ENCODE measurements around the gene ARMC10.

Gene ARMC10

DNA sequence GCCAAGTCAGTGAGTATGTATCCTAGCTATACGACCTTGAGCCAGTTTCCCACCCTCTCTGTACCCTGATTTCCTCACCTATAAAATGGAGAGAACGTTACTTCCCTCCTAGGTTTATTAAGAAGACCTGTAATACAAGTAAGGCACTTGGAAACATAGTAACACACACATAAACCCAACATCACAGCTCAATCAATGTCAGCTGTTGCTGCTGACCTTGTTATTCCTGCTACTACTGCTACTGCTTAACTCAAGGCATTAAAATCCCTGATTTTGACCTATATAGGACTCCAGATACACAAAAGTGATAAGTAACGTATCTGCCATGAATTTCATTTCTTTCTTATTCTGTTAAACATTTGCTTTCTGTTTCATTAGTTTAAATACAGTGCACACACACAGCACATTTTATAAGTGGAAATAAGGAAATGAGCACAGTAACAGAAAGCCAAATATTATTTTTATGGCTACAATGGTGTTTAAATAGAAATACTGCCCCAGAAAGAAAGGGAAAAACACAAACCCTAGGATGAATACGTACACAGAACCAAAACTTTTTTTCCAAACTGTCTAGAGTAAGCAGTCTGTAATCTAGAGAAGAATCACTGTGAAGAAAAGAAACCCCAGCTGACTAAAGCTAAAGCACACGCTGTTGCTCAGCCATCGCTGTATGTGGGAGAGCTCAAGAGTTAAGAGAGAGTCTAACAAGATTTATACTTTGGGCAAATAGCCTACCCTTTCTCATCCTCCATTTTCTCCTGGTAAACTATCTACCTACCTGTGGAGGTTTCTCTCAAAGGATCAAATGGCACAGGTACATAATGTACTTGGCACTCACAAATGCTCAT, 55.0 kb downstream of the ARMC10 start:
- Histone ChIP-seq H3K27me3 (ENCODE audit: insufficient read depth, low read depth) (no peaks in the 10 kb centered on the region), H3K27ac (no peak overlapping the region), H3K9ac (no peak overlapping the region), H3K4me2 (no peak overlapping the region), H4K20me1 (ENCODE audit: insufficient read depth) (no peaks in the 10 kb centered on the region), H3K4me3 (IDR thresholded peaks at IDR 0.05; ENCODE audit: insufficient read depth, low read depth, low read length) (no peak overlapping the region), H3K79me2 (ENCODE audit: insufficient read depth, low read depth) (no peaks in the 10 kb centered on the region), H3K4me1 (ENCODE audit: low read depth, poor library complexity, severe bottlenecking) (no peaks in the 10 kb centered on the region), H3K36me3 (ENCODE audit: insufficient read depth) (no peaks in the 10 kb centered on the region), H2AFZ (ENCODE audit: low read depth) (no peak overlapping the region)
- TF ChIP-seq, protein P1, sequence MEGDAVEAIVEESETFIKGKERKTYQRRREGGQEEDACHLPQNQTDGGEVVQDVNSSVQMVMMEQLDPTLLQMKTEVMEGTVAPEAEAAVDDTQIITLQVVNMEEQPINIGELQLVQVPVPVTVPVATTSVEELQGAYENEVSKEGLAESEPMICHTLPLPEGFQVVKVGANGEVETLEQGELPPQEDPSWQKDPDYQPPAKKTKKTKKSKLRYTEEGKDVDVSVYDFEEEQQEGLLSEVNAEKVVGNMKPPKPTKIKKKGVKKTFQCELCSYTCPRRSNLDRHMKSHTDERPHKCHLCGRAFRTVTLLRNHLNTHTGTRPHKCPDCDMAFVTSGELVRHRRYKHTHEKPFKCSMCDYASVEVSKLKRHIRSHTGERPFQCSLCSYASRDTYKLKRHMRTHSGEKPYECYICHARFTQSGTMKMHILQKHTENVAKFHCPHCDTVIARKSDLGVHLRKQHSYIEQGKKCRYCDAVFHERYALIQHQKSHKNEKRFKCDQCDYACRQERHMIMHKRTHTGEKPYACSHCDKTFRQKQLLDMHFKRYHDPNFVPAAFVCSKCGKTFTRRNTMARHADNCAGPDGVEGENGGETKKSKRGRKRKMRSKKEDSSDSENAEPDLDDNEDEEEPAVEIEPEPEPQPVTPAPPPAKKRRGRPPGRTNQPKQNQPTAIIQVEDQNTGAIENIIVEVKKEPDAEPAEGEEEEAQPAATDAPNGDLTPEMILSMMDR (conservative IDR thresholded peaks at IDR 0.05; ENCODE audit: low read depth, low read length), result no peak

DNA sequence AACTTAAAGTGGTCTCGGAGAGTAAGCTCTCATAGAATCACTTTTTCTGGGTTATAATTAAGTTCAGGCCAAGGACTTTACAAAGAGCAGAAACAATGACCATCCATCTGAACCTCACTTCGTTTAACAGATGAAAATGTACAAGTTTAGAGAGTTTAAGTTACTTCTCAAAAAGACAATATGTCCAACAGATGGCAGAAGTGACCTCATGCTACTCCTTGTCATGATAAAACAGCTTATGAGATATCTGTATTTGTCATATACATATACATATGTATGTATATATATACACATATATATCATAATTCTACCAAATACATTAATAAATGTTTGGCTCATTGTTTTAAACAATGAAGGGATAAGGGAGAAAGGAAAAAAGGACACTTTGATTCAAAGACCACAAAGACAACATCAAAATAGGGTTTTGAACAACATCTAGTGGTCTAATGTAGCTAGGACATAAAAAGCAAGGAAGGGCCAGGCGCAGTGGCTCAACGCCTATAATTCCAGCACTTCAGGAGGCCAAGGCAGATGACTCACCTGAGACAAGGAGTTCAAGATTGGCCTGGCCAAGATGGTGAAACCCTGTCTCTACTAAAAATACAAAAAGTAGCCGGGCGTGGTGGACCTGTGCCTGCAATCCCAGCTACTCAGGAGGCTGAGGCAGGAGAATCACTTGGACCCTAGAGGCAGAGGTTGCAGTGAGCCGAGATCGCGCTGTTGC, 56.1 kb downstream of the ARMC10 start:
- Histone ChIP-seq H3K27ac (no peak overlapping the region), H3K79me2 (ENCODE audit: insufficient read depth, low read depth) (no peaks in the 10 kb centered on the region), H3K36me3 (ENCODE audit: insufficient read depth) (no peaks in the 10 kb centered on the region), H3K4me3 (IDR thresholded peaks at IDR 0.05; ENCODE audit: insufficient read depth, low read depth, low read length) (no peak overlapping the region), H3K4me1 (ENCODE audit: low read depth, poor library complexity, severe bottlenecking) (no peaks in the 10 kb centered on the region), H3K27me3 (ENCODE audit: insufficient read depth, low read depth) (no peaks in the 10 kb centered on the region), H3K4me2 (no peak overlapping the region), H2AFZ (ENCODE audit: low read depth) (no peak overlapping the region), H3K9ac (no peak overlapping the region), H4K20me1 (ENCODE audit: insufficient read depth) (no peaks in the 10 kb centered on the region)
- TF ChIP-seq, protein P1 (conservative IDR thresholded peaks at IDR 0.05; ENCODE audit: low read depth, low read length), result no peak

DNA sequence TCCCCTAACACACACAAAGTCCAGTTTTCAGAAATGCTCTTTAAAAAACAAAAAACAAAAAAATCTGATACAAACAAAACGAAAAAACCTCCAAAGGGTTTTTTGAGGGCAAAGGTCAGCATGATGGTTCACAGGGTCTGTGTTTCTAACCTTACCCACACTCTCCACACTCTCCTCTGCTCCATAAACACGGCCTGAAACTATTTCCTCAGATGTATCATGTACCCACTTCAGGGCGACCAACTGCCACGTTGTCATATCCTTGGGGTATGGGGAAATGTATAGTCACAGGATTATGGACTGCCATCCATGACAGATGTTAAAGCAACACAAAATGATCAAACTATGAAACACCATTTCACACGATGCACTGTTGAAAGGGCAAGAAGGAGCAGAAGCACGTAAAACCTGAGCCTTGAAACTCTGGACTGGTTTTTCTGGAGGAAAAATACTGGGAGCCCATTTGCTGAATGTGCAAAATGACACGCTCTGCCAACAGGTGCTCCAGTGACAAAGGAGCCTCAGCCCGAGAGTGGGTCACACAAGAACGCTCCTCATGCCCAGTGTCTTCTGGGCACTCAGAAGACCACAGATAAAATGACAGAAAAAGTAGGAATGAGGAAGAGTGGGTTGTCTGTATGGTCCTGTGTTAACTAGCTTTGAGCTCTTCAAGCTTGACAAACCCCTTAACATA, 58.2 kb downstream of the ARMC10 start:
- TF ChIP-seq, protein P1 (conservative IDR thresholded peaks at IDR 0.05; ENCODE audit: low read depth, low read length), result no peak
- H3K79me2 ChIP-seq (ENCODE audit: insufficient read depth, low read depth), result no peaks in the 10 kb centered on the region
- no peak overlapping the region for H3K27ac ChIP-seq
- H3K4me3 ChIP-seq (IDR thresholded peaks at IDR 0.05; ENCODE audit: insufficient read depth, low read depth, low read length), result no peak overlapping the region
- H3K4me2 ChIP-seq, result no peak overlapping the region
- no peaks in the 10 kb centered on the region for H3K36me3 ChIP-seq (ENCODE audit: insufficient read depth)
- no peak overlapping the region for H3K9ac ChIP-seq
- H2AFZ ChIP-seq (ENCODE audit: low read depth), result no peak overlapping the region
- no peaks in the 10 kb centered on the region for H4K20me1 ChIP-seq (ENCODE audit: insufficient read depth)
- no peaks in the 10 kb centered on the region for H3K27me3 ChIP-seq (ENCODE audit: insufficient read depth, low read depth)
- H3K4me1 ChIP-seq (ENCODE audit: low read depth, poor library complexity, severe bottlenecking), result no peaks in the 10 kb centered on the region

DNA sequence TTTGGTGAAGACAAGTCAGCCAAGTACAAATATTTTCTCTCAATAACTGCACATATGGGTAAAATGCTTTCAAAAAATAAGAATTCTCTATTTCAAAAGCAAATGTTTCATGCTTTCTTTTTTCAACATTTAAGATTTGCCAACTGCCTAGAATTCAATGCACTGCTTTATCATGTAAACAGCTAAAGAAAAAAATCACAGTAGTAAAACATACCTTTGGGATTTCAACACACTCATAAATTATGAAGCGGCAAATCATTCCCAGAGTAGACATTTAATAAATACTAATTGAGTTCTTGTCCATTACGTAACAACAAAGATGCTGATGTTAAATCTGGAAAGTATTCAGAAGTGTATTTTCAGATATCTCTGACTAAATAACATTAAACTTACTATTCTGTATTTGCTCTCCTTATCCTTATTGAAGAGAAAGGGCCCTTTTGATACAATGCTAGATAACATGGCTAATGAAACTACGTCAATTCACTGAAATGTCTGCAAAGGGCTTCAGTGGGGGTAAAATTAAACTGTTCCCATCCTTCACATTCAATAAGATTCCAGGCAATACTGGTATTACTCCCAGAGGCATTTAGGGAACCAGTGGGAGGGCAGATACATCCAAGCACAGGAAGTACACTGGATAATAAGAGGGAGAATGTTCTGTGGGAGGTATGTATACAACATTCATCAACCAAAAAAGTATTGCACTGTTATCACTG, 60.1 kb downstream of the ARMC10 start:
- TF ChIP-seq, protein P1 (conservative IDR thresholded peaks at IDR 0.05; ENCODE audit: low read depth, low read length), result no peak
- H3K79me2 ChIP-seq (ENCODE audit: insufficient read depth, low read depth), result no peaks in the 10 kb centered on the region
- no peaks in the 10 kb centered on the region for H3K4me1 ChIP-seq (ENCODE audit: low read depth, poor library complexity, severe bottlenecking)
- H3K27ac ChIP-seq, result no peak overlapping the region
- no peak overlapping the region for H2AFZ ChIP-seq (ENCODE audit: low read depth)
- no peak overlapping the region for H3K4me2 ChIP-seq
- no peaks in the 10 kb centered on the region for H3K27me3 ChIP-seq (ENCODE audit: insufficient read depth, low read depth)
- no peaks in the 10 kb centered on the region for H3K36me3 ChIP-seq (ENCODE audit: insufficient read depth)
- H3K4me3 ChIP-seq (IDR thresholded peaks at IDR 0.05; ENCODE audit: insufficient read depth, low read depth, low read length), result no peak overlapping the region
- H3K9ac ChIP-seq, result no peak overlapping the region
- H4K20me1 ChIP-seq (ENCODE audit: insufficient read depth), result no peaks in the 10 kb centered on the region
